IgD-negative memory B cell (primary cell): ENCODE results near the gene TBC1D22A. TPM values are rescaled to one million over a fixed set of nuclear protein-coding genes. Genes with fewer than 3 reads are reported as not detected.

ENCODE experiments used
- H3K27ac Mint-ChIP-seq, 3 donors: one replicate each; pipeline ENCODE4 v1.8.0; 2020 to 2022; ENCODE audit warnings: mild to moderate bottlenecking in 3 of 3, mixed read lengths in 3 of 3, moderate library complexity in 1 of 3
- H3K27me3 Mint-ChIP-seq: one replicate; pipeline ENCODE4 v1.8.0; 2021; ENCODE audit warnings: mixed read lengths
- H3K36me3 Mint-ChIP-seq: one replicate; pipeline ENCODE4 v1.8.0; 2020; ENCODE audit warnings: mild to moderate bottlenecking, mixed read lengths
- H3K4me1 Mint-ChIP-seq, 3 donors: one replicate each; pipeline ENCODE4 v1.8.0; 2020 to 2022; ENCODE audit warnings: mixed read lengths in 3 of 3, mild to moderate bottlenecking in 1 of 3
- H3K4me3 Mint-ChIP-seq, 4 donors: one replicate each; pipeline ENCODE4 v1.8.0; 2020 to 2022; ENCODE audit warnings: mild to moderate bottlenecking in 4 of 4, mixed read lengths in 4 of 4, moderate library complexity in 3 of 4
- H3K9me3 Mint-ChIP-seq, 3 donors: one replicate each; pipeline ENCODE4 v1.8.0; 2020 to 2021; ENCODE audit warnings: mixed read lengths in 3 of 3, mild to moderate bottlenecking in 1 of 3
- polyA plus RNA-seq: library from polyadenylated mRNA; unstranded; fragments of 300-500 nt; fragmentation: Illumina TruSeq; gene quantifications from one replicate; pipeline ENCODE4 v1.2.3, GENCODE V29; 2021

TBC1D22A gene
- polyA plus RNA-seq, 1 donor from 2014 or later = 64.3 TPM

GRCh38 chr22:47022075-47022473 is 259.6 kb downstream of the TBC1D22A start:
- peak overlapping the region in 1 of 3 donors; percentile 11 for H3K27ac Mint-ChIP-seq
- no peaks in the 10 kb centered on the region for H3K27me3 Mint-ChIP-seq
- H3K4me1 Mint-ChIP-seq = peaks cover 0 to 6% (median 4%) of the 10 kb centered on the region in 3 donors
- H3K9me3 Mint-ChIP-seq = peaks cover 0 to 4% (median 0%) of the 10 kb centered on the region in 3 donors
- H3K36me3 Mint-ChIP-seq = peaks cover 8% of the 10 kb centered on the region
- peak overlapping the region in 1 of 4 donors; percentile 63 for H3K4me3 Mint-ChIP-seq

DNA sequence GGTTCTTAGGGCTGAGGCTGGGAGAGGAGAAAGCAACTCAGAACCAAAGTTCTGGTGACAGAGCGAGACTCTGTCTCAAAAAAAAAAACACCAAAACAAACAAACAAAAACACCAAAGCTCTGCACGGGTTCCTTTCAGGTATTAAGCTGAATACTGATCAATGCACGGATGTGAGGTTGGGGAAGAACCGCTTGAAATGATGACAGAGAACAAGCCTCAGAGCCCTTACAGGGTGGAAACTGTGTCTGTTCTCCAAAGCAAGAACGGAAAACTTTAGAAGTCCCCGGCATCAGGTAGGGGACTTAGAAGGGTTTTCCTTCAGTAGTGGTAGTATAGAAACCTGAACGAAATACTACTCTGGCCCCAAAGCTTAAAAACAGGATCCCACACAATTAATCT is 260.0 kb downstream of the TBC1D22A start:
- Mint-ChIP-seq H3K9me3 (peaks cover 0 to 4% (median 0%) of the 10 kb centered on the region in 3 donors), H3K4me3 (peak overlapping the region in 1 of 4 donors; percentile 63), H3K36me3 (peaks cover 8% of the 10 kb centered on the region), H3K4me1 (peaks cover 0 to 6% (median 4%) of the 10 kb centered on the region in 3 donors), H3K27me3 (no peaks in the 10 kb centered on the region), H3K27ac (no peak overlapping the region)

DNA sequence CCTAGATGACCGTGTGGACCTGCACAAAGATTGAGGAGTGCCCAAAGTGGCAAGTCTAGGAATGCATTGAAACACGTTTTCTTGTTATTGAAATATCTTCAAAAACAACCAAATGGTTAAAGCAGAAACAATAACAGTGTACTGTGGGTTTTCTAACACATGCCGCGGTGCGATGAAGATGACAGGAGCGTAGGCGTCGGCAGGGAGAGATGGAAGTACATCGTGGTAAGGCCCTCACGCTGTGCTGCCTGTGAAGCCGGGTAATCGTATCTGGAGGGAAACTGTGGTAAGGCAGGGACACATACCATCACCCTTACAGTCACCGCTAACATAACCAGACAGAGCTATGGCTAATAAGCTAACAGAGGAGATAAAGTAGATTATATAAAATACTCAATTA is 261.4 kb downstream of the TBC1D22A start:
- H3K36me3 Mint-ChIP-seq = peaks cover 3% of the 10 kb centered on the region
- H3K4me3 Mint-ChIP-seq = no peak overlapping the region
- H3K27me3 Mint-ChIP-seq = no peaks in the 10 kb centered on the region
- no peak overlapping the region for H3K27ac Mint-ChIP-seq
- H3K9me3 Mint-ChIP-seq = peaks cover 0 to 4% (median 0%) of the 10 kb centered on the region in 3 donors
- H3K4me1 Mint-ChIP-seq = peaks cover 0 to 5% (median 5%) of the 10 kb centered on the region in 3 donors

GRCh38 chr22:47027766-47028165 is 265.3 kb downstream of the TBC1D22A start:
- Mint-ChIP-seq H3K27ac (no peak overlapping the region), H3K27me3 (no peaks in the 10 kb centered on the region), H3K9me3 (no peaks in the 10 kb centered on the region), H3K36me3 (peaks cover 3% of the 10 kb centered on the region), H3K4me1 (peaks cover 0 to 5% (median 3%) of the 10 kb centered on the region in 3 donors), H3K4me3 (no peak overlapping the region)

GRCh38 chr22:47029244-47030074 is 267.0 kb downstream of the TBC1D22A start:
- Mint-ChIP-seq H3K27ac (no peak overlapping the region), H3K4me3 (no peak overlapping the region), H3K27me3 (no peaks in the 10 kb centered on the region), H3K4me1 (peaks cover 0 to 6% (median 5%) of the 10 kb centered on the region in 3 donors), H3K9me3 (no peaks in the 10 kb centered on the region), H3K36me3 (no peaks in the 10 kb centered on the region)

DNA sequence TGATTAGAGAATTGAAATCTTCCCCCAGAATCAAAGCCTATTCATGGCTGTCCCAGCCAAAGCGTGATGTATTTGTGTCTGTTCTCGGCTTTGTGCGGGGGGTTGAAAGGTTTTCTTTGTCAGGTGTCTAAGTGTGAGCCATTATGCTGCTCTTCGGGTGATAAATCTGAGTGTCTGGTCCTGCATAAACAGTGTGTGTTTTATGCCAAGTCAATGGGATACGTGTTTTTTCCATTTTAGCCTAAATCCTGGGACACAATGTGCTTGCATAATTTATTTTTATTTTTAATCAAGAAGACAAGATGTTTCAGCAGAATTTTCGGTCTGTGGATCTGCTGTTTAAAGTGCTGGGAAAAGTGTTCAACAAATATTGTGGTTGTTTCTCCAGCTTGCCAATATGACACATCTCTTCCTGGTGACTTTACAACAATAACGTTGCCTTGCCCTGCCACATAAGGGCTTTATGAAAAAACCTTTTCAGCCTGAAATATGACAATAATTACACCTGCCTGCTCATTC is 267.8 kb downstream of the TBC1D22A start:
- Mint-ChIP-seq H3K36me3 (no peaks in the 10 kb centered on the region), H3K4me3 (no peak overlapping the region), H3K27ac (no peak overlapping the region), H3K4me1 (peaks cover 0 to 6% (median 5%) of the 10 kb centered on the region in 3 donors), H3K9me3 (no peaks in the 10 kb centered on the region), H3K27me3 (no peaks in the 10 kb centered on the region)

DNA sequence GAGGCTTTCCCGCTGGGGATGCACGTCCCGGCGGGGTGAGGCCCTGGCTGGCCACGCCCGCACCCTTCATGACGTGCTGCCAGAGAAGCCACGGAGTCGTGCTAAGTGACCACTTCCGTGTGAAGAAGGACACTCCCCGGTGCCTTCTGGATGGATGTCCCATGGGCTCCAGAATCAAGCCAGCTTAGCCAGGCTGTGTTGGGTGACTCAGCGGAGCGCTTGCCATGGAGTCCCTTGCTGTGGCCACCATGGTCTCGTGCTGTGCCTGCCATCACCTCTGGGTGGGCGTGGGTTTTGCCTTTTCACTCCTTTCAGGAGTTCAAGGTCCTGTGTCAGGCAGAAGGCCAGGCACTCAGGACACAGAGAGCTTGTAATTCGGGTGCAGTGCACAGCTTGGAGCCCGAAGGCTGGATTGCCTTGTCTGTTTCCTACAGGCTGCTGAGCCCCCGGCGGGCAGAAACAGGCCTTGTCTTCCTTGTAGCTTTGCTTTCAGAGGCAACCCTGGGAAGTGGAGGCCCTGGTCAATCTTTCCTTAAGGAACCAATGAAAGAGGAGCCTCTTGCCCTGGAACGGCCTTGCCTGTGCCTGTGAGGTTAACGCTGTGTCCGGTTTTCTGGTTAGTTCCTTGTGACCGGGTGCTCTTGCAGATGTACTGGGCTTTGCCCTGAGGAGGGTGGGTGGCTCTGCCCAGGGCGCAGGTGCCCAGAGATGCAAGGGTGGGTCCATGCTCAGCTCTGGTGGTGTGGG is 268.6 kb downstream of the TBC1D22A start:
- no peaks in the 10 kb centered on the region for H3K9me3 Mint-ChIP-seq
- peaks cover 0 to 6% (median 2%) of the 10 kb centered on the region in 3 donors for H3K4me1 Mint-ChIP-seq
- peak overlapping the region in 1 of 4 donors; percentile 47 for H3K4me3 Mint-ChIP-seq
- no peaks in the 10 kb centered on the region for H3K36me3 Mint-ChIP-seq
- H3K27ac Mint-ChIP-seq = no peak overlapping the region
- no peaks in the 10 kb centered on the region for H3K27me3 Mint-ChIP-seq

- Mint-ChIP-seq H3K9me3 (no peaks in the 10 kb centered on the region), H3K4me1 (peaks cover 0 to 4% (median 2%) of the 10 kb centered on the region in 3 donors), H3K27ac (no peak overlapping the region), H3K27me3 (no peaks in the 10 kb centered on the region), H3K36me3 (no peaks in the 10 kb centered on the region), H3K4me3 (peak overlapping the region in 1 of 4 donors; percentile 47)
Observed at GRCh38 chr22:47031628-47031915, 269.1 kb downstream of the TBC1D22A start.

GRCh38 chr22:47032091-47032943 is 269.9 kb downstream of the TBC1D22A start:
- Mint-ChIP-seq H3K36me3 (no peaks in the 10 kb centered on the region), H3K27me3 (no peaks in the 10 kb centered on the region), H3K27ac (peak overlapping the region in 1 of 3 donors; percentile 69), H3K9me3 (no peaks in the 10 kb centered on the region), H3K4me1 (peaks cover 0 to 4% (median 2%) of the 10 kb centered on the region in 3 donors), H3K4me3 (no peak overlapping the region)

- peaks cover 1% of the 10 kb centered on the region for H3K36me3 Mint-ChIP-seq
- H3K27ac Mint-ChIP-seq = peak overlapping the region in 1 of 3 donors; percentile 69
- H3K4me3 Mint-ChIP-seq = no peak overlapping the region
- H3K4me1 Mint-ChIP-seq = peaks cover 2 to 4% (median 4%) of the 10 kb centered on the region in 3 donors
- no peaks in the 10 kb centered on the region for H3K27me3 Mint-ChIP-seq
- no peaks in the 10 kb centered on the region for H3K9me3 Mint-ChIP-seq
Observed at GRCh38 chr22:47032956-47033647, 270.7 kb downstream of the TBC1D22A start.

GRCh38 chr22:47033648-47034000 is 271.2 kb downstream of the TBC1D22A start:
- Mint-ChIP-seq H3K36me3 (peaks cover 2% of the 10 kb centered on the region), H3K27ac (no peak overlapping the region), H3K9me3 (no peaks in the 10 kb centered on the region), H3K4me3 (no peak overlapping the region), H3K27me3 (no peaks in the 10 kb centered on the region), H3K4me1 (peaks cover under 1 to 4% (median 2%) of the 10 kb centered on the region in 3 donors)

DNA sequence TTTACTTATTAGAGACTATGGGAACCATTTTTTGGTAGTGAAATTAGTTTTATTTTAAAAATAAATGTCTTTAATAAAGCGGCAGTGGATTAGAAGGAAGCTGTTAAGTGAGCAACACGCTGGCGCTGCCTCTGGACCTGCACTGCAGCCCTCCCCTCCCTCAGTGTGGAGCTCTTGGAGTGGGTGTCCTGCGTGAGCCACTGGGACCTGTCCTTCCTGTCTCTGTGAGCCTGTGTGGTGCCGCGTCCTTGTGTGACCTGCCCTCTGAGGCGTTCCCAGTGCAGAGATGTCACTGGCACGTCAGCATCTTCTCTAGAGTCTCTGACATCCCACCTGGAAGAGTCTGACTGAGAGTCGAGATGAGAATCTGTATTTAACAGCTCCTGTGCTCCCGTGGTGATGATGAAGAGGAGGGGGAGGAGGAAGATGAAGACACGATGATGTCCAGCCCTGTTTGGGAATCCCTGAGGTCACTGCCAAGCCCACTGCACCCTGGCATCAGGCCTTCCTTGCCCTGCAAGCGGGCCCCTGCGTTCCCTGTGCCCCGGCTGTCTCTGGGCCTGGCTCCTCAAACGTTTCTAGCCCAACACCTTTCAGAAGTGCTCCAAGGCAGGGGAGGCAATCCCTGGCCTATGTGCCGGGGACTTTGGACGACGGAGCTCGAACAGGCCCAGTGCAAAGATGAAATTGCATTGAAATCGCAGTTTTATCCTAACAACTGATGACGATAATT is 271.8 kb downstream of the TBC1D22A start:
- Mint-ChIP-seq H3K9me3 (no peaks in the 10 kb centered on the region), H3K27me3 (no peaks in the 10 kb centered on the region), H3K4me3 (no peak overlapping the region), H3K4me1 (peaks cover 0 to 10% (median 2%) of the 10 kb centered on the region in 3 donors), H3K27ac (no peak overlapping the region), H3K36me3 (peaks cover 2% of the 10 kb centered on the region)

- no peak overlapping the region for H3K4me3 Mint-ChIP-seq
- no peak overlapping the region for H3K27ac Mint-ChIP-seq
- H3K4me1 Mint-ChIP-seq = peaks cover 1 to 14% (median 4%) of the 10 kb centered on the region in 3 donors
- H3K27me3 Mint-ChIP-seq = no peaks in the 10 kb centered on the region
- H3K36me3 Mint-ChIP-seq = peaks cover 2% of the 10 kb centered on the region
- H3K9me3 Mint-ChIP-seq = no peaks in the 10 kb centered on the region
Observed at GRCh38 chr22:47034905-47035419, 272.5 kb downstream of the TBC1D22A start.
